ENCODE data around the gene CSNK2B. TPM values are rescaled to one million over a fixed set of nuclear protein-coding genes. Genes with fewer than 3 reads are reported as not detected.
A peak's percentile ranks its signal among the peaks of the same experiment; 100 is the strongest.

Gene CSNK2B
- total and polyA plus RNA-seq, 10 of the 15 experiments (the other 5 are each of a cell fraction or from before 2014, with no cell fraction given), result 56.3 to 405 (median 286) TPM

GRCh38 chr6:31652925-31653724 is 12.8 kb upstream of the CSNK2B start:
- in situ Hi-C loops (cut with MboI) (no loop called here), intact Hi-C loops (cut with micrococcal nuclease; ENCODE audit: unreplicated experiment) (loop anchor here (1.0 to 2.0 kb wide), 3 partner anchors 33 to 156 kb away; partner anchors contain the start of genes ATP6V1G2, NFKBIL1 and PRRC2A)
- no peaks in the 10 kb centered on the region for H3K27me3 ChIP-seq (replicated peaks in 1 of 2; ENCODE audit: control insufficient read depth in 2 of 2, insufficient read depth in 2 of 2, low read length in 1 of 2)
- peaks cover 8% of the 10 kb centered on the region; the same call in 1 of the 2 replicates for H3K4me1 ChIP-seq (ENCODE audit: control insufficient read depth, insufficient read depth, low read length)
- DNase-seq (ENCODE audit: low read depth, low spot score), result no peak
- RAD21 ChIA-PET (ENCODE audit: unreplicated experiment), result interaction anchor here (0.7 to 2.5 kb wide), 14 partner anchors 8 to 210 kb away, joined by 3 to 11 read pairs (median 3); partner anchors contain the start of genes C6orf47, CLIC1, GPANK1 and NEU1
- H3K9ac ChIP-seq (ENCODE audit: control insufficient read depth, insufficient read depth, low read length), result peak overlapping the region; percentile 91
- H3K9me3 ChIP-seq (replicated peaks; ENCODE audit: control insufficient read depth, insufficient read depth, low read length), result no peaks in the 10 kb centered on the region
- TSS peak; percentile 99 for BruUV-seq (replicated peaks)
- peak overlapping the region; percentile 91 for H3K4me3 ChIP-seq
- H2AFZ ChIP-seq (ENCODE audit: control insufficient read depth, low read depth, low read length), result peak overlapping the region; percentile 87
- peak; percentile 84 for ATAC-seq
- H3K36me3 ChIP-seq (ENCODE audit: control insufficient read depth in 2 of 2, insufficient read depth in 2 of 2, low read length in 1 of 2), result peaks cover 10 to 22% of the 10 kb centered on the region in 2 experiments
- H3K4me2 ChIP-seq (ENCODE audit: control insufficient read depth, insufficient read depth), result peak overlapping the region; percentile 75
- POLR2A ChIA-PET, result interaction anchor here (0.6 to 6.3 kb wide), 24 partner anchors 10 to 306 kb away, joined by 3 to 107 read pairs (median 4); partner anchors contain the start of genes C6orf47, CLIC1, CSNK2B and DDX39B
- no peaks in the 10 kb centered on the region; the same call in 1 of the 2 replicates for H4K20me1 ChIP-seq (ENCODE audit: control insufficient read depth, insufficient read depth)
- H3K79me2 ChIP-seq (ENCODE audit: control insufficient read depth, insufficient read depth, low read length), result peaks cover 50% of the 10 kb centered on the region
- H3K27ac ChIP-seq (ENCODE audit: control insufficient read depth, insufficient read depth), result peak overlapping the region; percentile 99
- 7% methylated on average over 37 of the region's 37 CpGs for whole genome bisulfite sequencing (ENCODE audit: insufficient coverage, insufficient replicate concordance, low lambda C conversion rate, missing lambda C conversion rate)
- CTCF ChIA-PET, result interaction anchor here (0.6 to 3.6 kb wide), 13 partner anchors 8 to 177 kb away, joined by 3 to 19 read pairs (median 4); partner anchors contain the start of genes ABHD16A, C6orf47 and GPANK1
- SMC1A ChIA-PET (ENCODE audit: uncharacterized antibody, unreplicated experiment), result interaction anchor here (0.7 to 5.0 kb wide), 17 partner anchors 8 to 210 kb away, joined by 3 to 31 read pairs (median 4); partner anchors contain the start of genes AIF1, C6orf47, GPANK1 and NEU1
- FAIRE-seq, result peak; percentile 96
- TF ChIP-seq POLR2A (IDR thresholded peaks at IDR 0.05; ENCODE audit: low read depth, low read length), result no peak
- peak in 1 of 2 experiments; percentile 50; a peak in 3 of 4 replicates for TF ChIP-seq IKZF2 (IDR thresholded peaks at IDR 0.05)
- peak; percentile 8; the same call in 1 of the 2 replicates for TF ChIP-seq CREB1 (IDR thresholded peaks at IDR 0.05; ENCODE audit: low read depth)
- peak; percentile 26 for TF ChIP-seq DPF2 (IDR thresholded peaks at IDR 0.05)
- 0 out of 2 replicates have a peak, but pooled peaks have one; percentile 6 for TF ChIP-seq CHD2 (IDR thresholded peaks at IDR 0.05; ENCODE audit: borderline replicate concordance, low read depth, low read length)
- TF ChIP-seq ZNF384 (IDR thresholded peaks at IDR 0.05; ENCODE audit: borderline replicate concordance, low read depth, low read length), result no peak
- TF ChIP-seq TBL1XR1 (IDR thresholded peaks at IDR 0.05; ENCODE audit: low read depth, low read length), result no peak
- TF ChIP-seq MTA3 (IDR thresholded peaks at IDR 0.05; ENCODE audit: borderline replicate concordance, low read length), result peak; percentile 60; the same call in 1 of the 2 replicates
- TF ChIP-seq RCOR1 (conservative IDR thresholded peaks at IDR 0.05; ENCODE audit: low read depth, low read length), result 0 out of 2 replicates have a peak, but pooled peaks have one; percentile 30
- peak; percentile 4; the same call in 1 of the 2 replicates for TF ChIP-seq MAX (IDR thresholded peaks at IDR 0.05; ENCODE audit: low read depth, low read length)
- TF ChIP-seq POLR2AphosphoS5 (IDR thresholded peaks at IDR 0.05; ENCODE audit: low read length), result 0 out of 2 replicates have a peak, but pooled peaks have one; percentile 52
- no peak for TF ChIP-seq SUZ12 (IDR thresholded peaks at IDR 0.05; ENCODE audit: unreplicated experiment)
- peak; percentile 59; the same call in 1 of the 2 replicates for TF ChIP-seq MLLT1 (IDR thresholded peaks at IDR 0.05)
- TF ChIP-seq BCL11A (IDR thresholded peaks at IDR 0.05; ENCODE audit: low read depth, low read length), result peak; percentile 68; the same call in 1 of the 2 replicates
- TF ChIP-seq ZBTB33 (IDR thresholded peaks at IDR 0.05), result 0 out of 2 replicates have a peak, but pooled peaks have one; percentile 1
- TF ChIP-seq PAX5 (IDR thresholded peaks at IDR 0.05; ENCODE audit: borderline replicate concordance, low read depth, low read length), result peak; percentile 37; the same call in 1 of the 2 replicates
- TF ChIP-seq SIX5 (IDR thresholded peaks at IDR 0.05; ENCODE audit: low read depth, low read length, severe bottlenecking), result peak; percentile 0
- TF ChIP-seq FOXK2 (IDR thresholded peaks at IDR 0.05), result peak; percentile 68
- TF ChIP-seq ELK1 (IDR thresholded peaks at IDR 0.05; ENCODE audit: low read depth, low read length), result peak; percentile 89
